ENCODE data around the gene B3GNT5. TPM values are rescaled to one million over a fixed set of nuclear protein-coding genes. Genes with fewer than 3 reads are reported as not detected.
A peak's percentile ranks its signal among the peaks of the same experiment; 100 is the strongest.

Gene B3GNT5
- total and polyA plus RNA-seq, 4 donors: 11.0 to 25.7 (median 20.6) TPM

GRCh38 chr3:183261151-183261724, 8.2 kb downstream of the B3GNT5 start:
- Histone ChIP-seq H3K36me3 (ENCODE audit: control insufficient read depth, insufficient read depth, low read length) (no peaks in the 10 kb centered on the region), H3K4me1 (ENCODE audit: control insufficient read depth, insufficient read depth, low read length) (peaks cover 10% of the 10 kb centered on the region), H3K27ac (ENCODE audit: low read depth, low read length) (no peak overlapping the region), H3K9me3 (ENCODE audit: control insufficient read depth, insufficient read depth, low read length) (no peaks in the 10 kb centered on the region), H3K27me3 (ENCODE audit: control insufficient read depth, insufficient read depth, low read length) (no peaks in the 10 kb centered on the region), H3K4me3 (ENCODE audit: low read depth, low read length) (no peak overlapping the region)
- no CpG with 5 or more reads among the region's 5 CpGs for WGBS (ENCODE audit: insufficient coverage)
- DNase-seq (ENCODE audit: low read depth in 4 of 6, low spot score in 6 of 6): no peak

GRCh38 chr3:183262875-183263378, 9.9 kb downstream of the B3GNT5 start:
- Histone ChIP-seq H3K9me3 (ENCODE audit: control insufficient read depth, insufficient read depth, low read length) (no peaks in the 10 kb centered on the region), H3K27ac (ENCODE audit: low read depth, low read length) (no peak overlapping the region), H3K27me3 (ENCODE audit: control insufficient read depth, insufficient read depth, low read length) (no peaks in the 10 kb centered on the region), H3K36me3 (ENCODE audit: control insufficient read depth, insufficient read depth, low read length) (peaks cover 6% of the 10 kb centered on the region), H3K4me1 (ENCODE audit: control insufficient read depth, insufficient read depth, low read length) (peaks cover 17% of the 10 kb centered on the region), H3K4me3 (ENCODE audit: low read depth, low read length) (no peak overlapping the region)
- no peak for DNase-seq (ENCODE audit: low read depth in 4 of 6, low spot score in 6 of 6)
- 79% methylated on average over 3 of the region's 3 CpGs for WGBS (ENCODE audit: insufficient coverage)

- peak in 1 of 6 donors; percentile 70 for DNase-seq (ENCODE audit: low read depth in 4 of 6, low spot score in 6 of 6)
- peaks cover 17% of the 10 kb centered on the region for H3K4me1 ChIP-seq (ENCODE audit: control insufficient read depth, insufficient read depth, low read length)
- peaks cover 6% of the 10 kb centered on the region for H3K36me3 ChIP-seq (ENCODE audit: control insufficient read depth, insufficient read depth, low read length)
- no peaks in the 10 kb centered on the region for H3K27me3 ChIP-seq (ENCODE audit: control insufficient read depth, insufficient read depth, low read length)
- H3K4me3 ChIP-seq (ENCODE audit: low read depth, low read length): no peak overlapping the region
- H3K9me3 ChIP-seq (ENCODE audit: control insufficient read depth, insufficient read depth, low read length): no peaks in the 10 kb centered on the region
- WGBS (ENCODE audit: insufficient coverage): 0% methylated on average over 1 of the region's 5 CpGs
- H3K27ac ChIP-seq (ENCODE audit: low read depth, low read length): peak overlapping the region; percentile 93
Observed at GRCh38 chr3:183264268-183264667, 11.2 kb downstream of the B3GNT5 start.

- H3K27me3 ChIP-seq (ENCODE audit: control insufficient read depth, insufficient read depth, low read length): no peaks in the 10 kb centered on the region
- H3K27ac ChIP-seq (ENCODE audit: low read depth, low read length): peak overlapping the region; percentile 93
- 6% methylated on average over 15 of the region's 15 CpGs for WGBS (ENCODE audit: insufficient coverage)
- peaks cover 17% of the 10 kb centered on the region for H3K4me1 ChIP-seq (ENCODE audit: control insufficient read depth, insufficient read depth, low read length)
- H3K36me3 ChIP-seq (ENCODE audit: control insufficient read depth, insufficient read depth, low read length): peaks cover 6% of the 10 kb centered on the region
- peak in 2 of 6 donors; percentile 88 to 94 for DNase-seq (ENCODE audit: low read depth in 4 of 6, low spot score in 6 of 6)
- peak overlapping the region; percentile 31 for H3K4me3 ChIP-seq (ENCODE audit: low read depth, low read length)
- no peaks in the 10 kb centered on the region for H3K9me3 ChIP-seq (ENCODE audit: control insufficient read depth, insufficient read depth, low read length)
Observed at GRCh38 chr3:183265157-183265642, 12.1 kb downstream of the B3GNT5 start.

- peak in 2 of 6 donors; percentile 57 to 68 for DNase-seq (ENCODE audit: low read depth in 4 of 6, low spot score in 6 of 6)
- Histone ChIP-seq H3K4me1 (ENCODE audit: control insufficient read depth, insufficient read depth, low read length) (peaks cover 17% of the 10 kb centered on the region), H3K27ac (ENCODE audit: low read depth, low read length) (peak overlapping the region; percentile 93), H3K36me3 (ENCODE audit: control insufficient read depth, insufficient read depth, low read length) (peaks cover 6% of the 10 kb centered on the region), H3K27me3 (ENCODE audit: control insufficient read depth, insufficient read depth, low read length) (no peaks in the 10 kb centered on the region), H3K9me3 (ENCODE audit: control insufficient read depth, insufficient read depth, low read length) (no peaks in the 10 kb centered on the region), H3K4me3 (ENCODE audit: low read depth, low read length) (peak overlapping the region; percentile 31)
- 21% methylated on average over 4 of the region's 5 CpGs for WGBS (ENCODE audit: insufficient coverage)
Observed at GRCh38 chr3:183265834-183266417, 12.9 kb downstream of the B3GNT5 start.

GRCh38 chr3:183266454-183266853, 13.4 kb downstream of the B3GNT5 start:
- peaks cover 17% of the 10 kb centered on the region for H3K4me1 ChIP-seq (ENCODE audit: control insufficient read depth, insufficient read depth, low read length)
- H3K27ac ChIP-seq (ENCODE audit: low read depth, low read length): peak overlapping the region; percentile 93
- no peaks in the 10 kb centered on the region for H3K9me3 ChIP-seq (ENCODE audit: control insufficient read depth, insufficient read depth, low read length)
- no peaks in the 10 kb centered on the region for H3K27me3 ChIP-seq (ENCODE audit: control insufficient read depth, insufficient read depth, low read length)
- DNase-seq (ENCODE audit: low read depth in 4 of 6, low spot score in 6 of 6): no peak
- WGBS (ENCODE audit: insufficient coverage): no CpG with 5 or more reads among the region's 3 CpGs
- no peak overlapping the region for H3K4me3 ChIP-seq (ENCODE audit: low read depth, low read length)
- peaks cover 6% of the 10 kb centered on the region for H3K36me3 ChIP-seq (ENCODE audit: control insufficient read depth, insufficient read depth, low read length)

- H3K9me3 ChIP-seq (ENCODE audit: control insufficient read depth, insufficient read depth, low read length): no peaks in the 10 kb centered on the region
- DNase-seq (ENCODE audit: low read depth in 4 of 6, low spot score in 6 of 6): no peak
- no peaks in the 10 kb centered on the region for H3K27me3 ChIP-seq (ENCODE audit: control insufficient read depth, insufficient read depth, low read length)
- no peak overlapping the region for H3K4me3 ChIP-seq (ENCODE audit: low read depth, low read length)
- H3K4me1 ChIP-seq (ENCODE audit: control insufficient read depth, insufficient read depth, low read length): peaks cover 17% of the 10 kb centered on the region
- peaks cover 6% of the 10 kb centered on the region for H3K36me3 ChIP-seq (ENCODE audit: control insufficient read depth, insufficient read depth, low read length)
- H3K27ac ChIP-seq (ENCODE audit: low read depth, low read length): no peak overlapping the region
- 93% methylated on average over 4 of the region's 5 CpGs for WGBS (ENCODE audit: insufficient coverage)
Observed at GRCh38 chr3:183267140-183267539, 14.1 kb downstream of the B3GNT5 start.

GRCh38 chr3:183268366-183268765, 15.3 kb downstream of the B3GNT5 start:
- Histone ChIP-seq H3K36me3 (ENCODE audit: control insufficient read depth, insufficient read depth, low read length) (peaks cover 6% of the 10 kb centered on the region), H3K4me3 (ENCODE audit: low read depth, low read length) (no peak overlapping the region), H3K27ac (ENCODE audit: low read depth, low read length) (no peak overlapping the region), H3K4me1 (ENCODE audit: control insufficient read depth, insufficient read depth, low read length) (peaks cover 17% of the 10 kb centered on the region), H3K9me3 (ENCODE audit: control insufficient read depth, insufficient read depth, low read length) (no peaks in the 10 kb centered on the region), H3K27me3 (ENCODE audit: control insufficient read depth, insufficient read depth, low read length) (no peaks in the 10 kb centered on the region)
- peak in 1 of 6 donors; percentile 13 for DNase-seq (ENCODE audit: low read depth in 4 of 6, low spot score in 6 of 6)
- 88% methylated on average over 3 of the region's 5 CpGs for WGBS (ENCODE audit: insufficient coverage)

- Histone ChIP-seq H3K4me3 (ENCODE audit: low read depth, low read length) (no peak overlapping the region), H3K4me1 (ENCODE audit: control insufficient read depth, insufficient read depth, low read length) (peaks cover 17% of the 10 kb centered on the region), H3K9me3 (ENCODE audit: control insufficient read depth, insufficient read depth, low read length) (no peaks in the 10 kb centered on the region), H3K36me3 (ENCODE audit: control insufficient read depth, insufficient read depth, low read length) (peaks cover 10% of the 10 kb centered on the region), H3K27me3 (ENCODE audit: control insufficient read depth, insufficient read depth, low read length) (no peaks in the 10 kb centered on the region), H3K27ac (ENCODE audit: low read depth, low read length) (no peak overlapping the region)
- WGBS (ENCODE audit: insufficient coverage): 100% methylated on average over 2 of the region's 13 CpGs
- DNase-seq (ENCODE audit: low read depth in 4 of 6, low spot score in 6 of 6): no peak
Observed at GRCh38 chr3:183269345-183269744, 16.3 kb downstream of the B3GNT5 start.

GRCh38 chr3:183270344-183270743, 17.3 kb downstream of the B3GNT5 start:
- 100% methylated on average over 5 of the region's 7 CpGs for WGBS (ENCODE audit: insufficient coverage)
- Histone ChIP-seq H3K4me3 (ENCODE audit: low read depth, low read length) (no peak overlapping the region), H3K36me3 (ENCODE audit: control insufficient read depth, insufficient read depth, low read length) (peaks cover 10% of the 10 kb centered on the region), H3K9me3 (ENCODE audit: control insufficient read depth, insufficient read depth, low read length) (no peaks in the 10 kb centered on the region), H3K27me3 (ENCODE audit: control insufficient read depth, insufficient read depth, low read length) (no peaks in the 10 kb centered on the region), H3K27ac (ENCODE audit: low read depth, low read length) (no peak overlapping the region), H3K4me1 (ENCODE audit: control insufficient read depth, insufficient read depth, low read length) (peaks cover 13% of the 10 kb centered on the region)
- no peak for DNase-seq (ENCODE audit: low read depth in 4 of 6, low spot score in 6 of 6)
